ENCODE results near the gene CEP192. TPM values are rescaled to one million over a fixed set of nuclear protein-coding genes. Genes with fewer than 3 reads are reported as not detected.

CEP192 gene
- polyA plus RNA-seq, 1 donor (not counting 4 experiments of a cell fraction or from before 2014, with no cell fraction given): 16.6 TPM

DNA sequence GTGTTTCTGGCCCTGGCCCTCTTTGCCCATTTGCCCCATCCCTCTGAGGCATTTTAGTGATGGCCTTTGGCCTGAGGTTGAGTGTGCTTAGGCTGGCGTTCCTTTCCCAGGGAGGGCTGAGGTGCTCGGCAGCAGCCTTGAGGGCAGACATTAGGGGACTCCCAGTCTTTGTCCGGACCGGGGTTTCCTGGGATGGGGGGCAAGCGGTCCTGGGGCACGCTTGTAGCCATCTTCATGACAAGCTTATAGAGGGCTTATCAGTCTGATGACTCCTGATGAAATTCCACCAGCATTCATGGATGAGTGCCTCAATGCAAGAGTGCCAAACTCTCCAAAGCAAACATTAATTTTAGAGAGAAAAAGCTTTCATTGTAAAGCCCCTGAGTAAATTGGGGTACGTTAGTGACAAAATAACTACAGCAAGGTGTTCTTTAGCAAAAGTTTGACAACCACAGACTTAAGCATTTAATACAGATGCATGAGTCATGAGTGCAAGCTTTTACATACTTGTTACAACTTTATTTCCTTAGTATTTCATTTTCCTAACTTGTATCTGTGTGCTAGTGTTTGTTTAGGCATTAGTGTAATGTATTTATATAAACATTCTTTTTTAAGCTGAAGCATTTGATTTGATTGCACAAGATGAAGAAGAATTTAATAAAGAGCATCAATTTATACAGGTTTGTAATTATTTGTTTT is 45.6 kb downstream of the CEP192 start:
- H3K9me3 ChIP-seq (ENCODE audit: control insufficient read depth, low read depth, low read length): no peaks in the 10 kb centered on the region
- no peaks in the 10 kb centered on the region for H4K20me1 ChIP-seq (ENCODE audit: control insufficient read depth, extremely low read depth, insufficient read depth, low read length)
- no peaks in the 10 kb centered on the region for H3K4me1 ChIP-seq (ENCODE audit: control insufficient read depth, extremely low read depth, insufficient read depth, low read length)
- H3K27me3 ChIP-seq (ENCODE audit: control insufficient read depth, extremely low read depth, insufficient read depth, low read length): no peaks in the 10 kb centered on the region
- H2AFZ ChIP-seq (ENCODE audit: control insufficient read depth, low read length): no peak overlapping the region
- TF ChIP-seq, protein P1, sequence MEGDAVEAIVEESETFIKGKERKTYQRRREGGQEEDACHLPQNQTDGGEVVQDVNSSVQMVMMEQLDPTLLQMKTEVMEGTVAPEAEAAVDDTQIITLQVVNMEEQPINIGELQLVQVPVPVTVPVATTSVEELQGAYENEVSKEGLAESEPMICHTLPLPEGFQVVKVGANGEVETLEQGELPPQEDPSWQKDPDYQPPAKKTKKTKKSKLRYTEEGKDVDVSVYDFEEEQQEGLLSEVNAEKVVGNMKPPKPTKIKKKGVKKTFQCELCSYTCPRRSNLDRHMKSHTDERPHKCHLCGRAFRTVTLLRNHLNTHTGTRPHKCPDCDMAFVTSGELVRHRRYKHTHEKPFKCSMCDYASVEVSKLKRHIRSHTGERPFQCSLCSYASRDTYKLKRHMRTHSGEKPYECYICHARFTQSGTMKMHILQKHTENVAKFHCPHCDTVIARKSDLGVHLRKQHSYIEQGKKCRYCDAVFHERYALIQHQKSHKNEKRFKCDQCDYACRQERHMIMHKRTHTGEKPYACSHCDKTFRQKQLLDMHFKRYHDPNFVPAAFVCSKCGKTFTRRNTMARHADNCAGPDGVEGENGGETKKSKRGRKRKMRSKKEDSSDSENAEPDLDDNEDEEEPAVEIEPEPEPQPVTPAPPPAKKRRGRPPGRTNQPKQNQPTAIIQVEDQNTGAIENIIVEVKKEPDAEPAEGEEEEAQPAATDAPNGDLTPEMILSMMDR (optimal IDR thresholded peaks at IDR 0.05 in 1 of 3, IDR thresholded peaks at IDR 0.05 in 1 of 3, conservative IDR thresholded peaks at IDR 0.05 in 1 of 3; ENCODE audit: extremely low read depth in 1 of 3, insufficient read depth in 2 of 3, low read length in 3 of 3): no peak
- TF ChIP-seq EZH2 (IDR thresholded peaks at IDR 0.05; ENCODE audit: low read length): no peak
- DNase-seq (ENCODE audit: low read depth, low spot score) (no peak), FAIRE-seq (no peak)
- H3K27ac ChIP-seq (ENCODE audit: control insufficient read depth, insufficient read depth, low read length): no peak overlapping the region
- peaks cover 5% of the 10 kb centered on the region in 2 experiments for H3K36me3 ChIP-seq (ENCODE audit: control insufficient read depth in 2 of 2, extremely low read depth in 1 of 2, insufficient read depth in 2 of 2, low read length in 2 of 2)
- no peak overlapping the region for H3K4me2 ChIP-seq (ENCODE audit: control insufficient read depth, extremely low read depth, insufficient read depth, low read depth, low read length)
- dilution Hi-C loops (cut with MboI; ENCODE audit: extremely low pct_ligation_motif_present, low sequenced_read_pairs): no loop called here
- no peak overlapping the region for H3K9ac ChIP-seq (ENCODE audit: control insufficient read depth, extremely low read depth, insufficient read depth, low read length)
- no peak overlapping the region for H3K4me3 ChIP-seq (ENCODE audit: control insufficient read depth in 2 of 3, extremely low read depth in 1 of 3, insufficient read depth in 2 of 3, low read depth in 1 of 3, low read length in 3 of 3)
- H3K79me2 ChIP-seq (ENCODE audit: control insufficient read depth, insufficient read depth, low read length): no peaks in the 10 kb centered on the region
- H3K9me1 ChIP-seq (ENCODE audit: control insufficient read depth, extremely low read depth, insufficient read depth, low read length): no peaks in the 10 kb centered on the region

DNA sequence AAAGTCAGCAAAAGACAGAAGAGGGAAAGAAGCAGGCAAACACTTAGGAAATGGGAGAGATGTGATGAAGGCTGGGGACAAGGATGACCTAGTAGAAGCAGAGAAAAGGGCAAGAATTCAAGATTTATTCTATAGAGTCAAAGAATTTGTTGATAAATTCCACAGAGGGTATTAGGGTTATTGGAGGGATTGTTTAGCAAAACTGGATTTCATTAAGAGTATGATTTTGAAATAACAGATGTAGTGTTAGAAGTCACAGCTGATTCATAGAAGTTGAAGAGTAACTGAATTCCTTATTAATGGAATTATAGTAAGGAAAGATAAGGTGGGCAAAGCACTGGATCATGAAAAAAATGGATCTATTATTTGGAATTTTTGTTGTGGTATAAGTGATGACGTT is 48.6 kb downstream of the CEP192 start:
- H3K27ac ChIP-seq (ENCODE audit: control insufficient read depth, insufficient read depth, low read length): no peak overlapping the region
- TF ChIP-seq, protein P1 (optimal IDR thresholded peaks at IDR 0.05 in 1 of 3, IDR thresholded peaks at IDR 0.05 in 1 of 3, conservative IDR thresholded peaks at IDR 0.05 in 1 of 3; ENCODE audit: extremely low read depth in 1 of 3, insufficient read depth in 2 of 3, low read length in 3 of 3): no peak
- TF ChIP-seq EZH2 (IDR thresholded peaks at IDR 0.05; ENCODE audit: low read length): no peak
- no peaks in the 10 kb centered on the region for H3K4me1 ChIP-seq (ENCODE audit: control insufficient read depth, extremely low read depth, insufficient read depth, low read length)
- dilution Hi-C loops (cut with MboI; ENCODE audit: extremely low pct_ligation_motif_present, low sequenced_read_pairs): no loop called here
- H3K9ac ChIP-seq (ENCODE audit: control insufficient read depth, extremely low read depth, insufficient read depth, low read length): no peak overlapping the region
- H3K9me1 ChIP-seq (ENCODE audit: control insufficient read depth, extremely low read depth, insufficient read depth, low read length): no peaks in the 10 kb centered on the region
- H3K79me2 ChIP-seq (ENCODE audit: control insufficient read depth, insufficient read depth, low read length): no peaks in the 10 kb centered on the region
- no peaks in the 10 kb centered on the region for H3K27me3 ChIP-seq (ENCODE audit: control insufficient read depth, extremely low read depth, insufficient read depth, low read length)
- H3K4me3 ChIP-seq (ENCODE audit: control insufficient read depth in 2 of 3, extremely low read depth in 1 of 3, insufficient read depth in 2 of 3, low read depth in 1 of 3, low read length in 3 of 3): no peak overlapping the region
- H3K9me3 ChIP-seq (ENCODE audit: control insufficient read depth, low read depth, low read length): no peaks in the 10 kb centered on the region
- FAIRE-seq (no peak), DNase-seq (ENCODE audit: low read depth, low spot score) (no peak)
- no peak overlapping the region for H3K4me2 ChIP-seq (ENCODE audit: control insufficient read depth, extremely low read depth, insufficient read depth, low read depth, low read length)
- H4K20me1 ChIP-seq (ENCODE audit: control insufficient read depth, extremely low read depth, insufficient read depth, low read length): no peaks in the 10 kb centered on the region
- peaks cover 5 to 6% of the 10 kb centered on the region in 2 experiments for H3K36me3 ChIP-seq (ENCODE audit: control insufficient read depth in 2 of 2, extremely low read depth in 1 of 2, insufficient read depth in 2 of 2, low read length in 2 of 2)
- H2AFZ ChIP-seq (ENCODE audit: control insufficient read depth, low read length): no peak overlapping the region

Data from keratinocyte (primary cell).